22Rv1 (cell line): Measurements from ENCODE around the gene LAMB2.

Experiments used
- H3K27ac ChIP-seq: fragments of 450-650 bp; 2 replicates; pipeline ENCODE4 v1.5.1; 2017
- ZFX ChIP-seq: fragments of 450-650 bp; IDR thresholded peaks from 2 replicates; pipeline ENCODE4 v1.6.1; 2017; ENCODE audit warnings: antibody characterized with exemption, borderline replicate concordance
- TF ChIP-seq, protein P1 (sequence below): fragments of 450-650 bp; IDR thresholded peaks from 2 replicates; pipeline ENCODE4 v1.5.1; 2017; ENCODE audit warnings: mild to moderate bottlenecking

LAMB2 gene

DNA sequence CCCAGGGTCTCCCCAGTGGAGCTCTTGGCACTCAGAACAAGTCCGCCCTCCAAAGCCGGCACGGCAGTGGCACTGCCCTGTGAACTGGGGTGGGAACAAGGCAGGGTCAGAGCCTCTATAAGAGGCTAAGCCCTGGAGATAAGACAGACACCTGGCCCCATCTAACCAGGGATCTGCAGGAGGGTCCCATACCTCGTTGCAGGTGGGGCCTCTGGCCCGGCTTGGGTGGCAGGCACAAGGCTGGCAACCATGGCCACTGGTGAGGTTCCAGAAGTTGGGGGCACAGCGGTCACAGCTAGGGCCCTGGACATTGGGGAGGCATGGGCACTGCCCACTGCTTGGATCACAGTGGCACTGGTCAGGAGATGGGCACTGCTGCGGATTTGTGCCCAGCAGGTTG lies 8.6 kb downstream of the LAMB2 start:
- no peak overlapping the region for H3K27ac ChIP-seq
- TF ChIP-seq, protein P1, sequence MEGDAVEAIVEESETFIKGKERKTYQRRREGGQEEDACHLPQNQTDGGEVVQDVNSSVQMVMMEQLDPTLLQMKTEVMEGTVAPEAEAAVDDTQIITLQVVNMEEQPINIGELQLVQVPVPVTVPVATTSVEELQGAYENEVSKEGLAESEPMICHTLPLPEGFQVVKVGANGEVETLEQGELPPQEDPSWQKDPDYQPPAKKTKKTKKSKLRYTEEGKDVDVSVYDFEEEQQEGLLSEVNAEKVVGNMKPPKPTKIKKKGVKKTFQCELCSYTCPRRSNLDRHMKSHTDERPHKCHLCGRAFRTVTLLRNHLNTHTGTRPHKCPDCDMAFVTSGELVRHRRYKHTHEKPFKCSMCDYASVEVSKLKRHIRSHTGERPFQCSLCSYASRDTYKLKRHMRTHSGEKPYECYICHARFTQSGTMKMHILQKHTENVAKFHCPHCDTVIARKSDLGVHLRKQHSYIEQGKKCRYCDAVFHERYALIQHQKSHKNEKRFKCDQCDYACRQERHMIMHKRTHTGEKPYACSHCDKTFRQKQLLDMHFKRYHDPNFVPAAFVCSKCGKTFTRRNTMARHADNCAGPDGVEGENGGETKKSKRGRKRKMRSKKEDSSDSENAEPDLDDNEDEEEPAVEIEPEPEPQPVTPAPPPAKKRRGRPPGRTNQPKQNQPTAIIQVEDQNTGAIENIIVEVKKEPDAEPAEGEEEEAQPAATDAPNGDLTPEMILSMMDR, result no peak
- no peak for TF ChIP-seq ZFX

DNA sequence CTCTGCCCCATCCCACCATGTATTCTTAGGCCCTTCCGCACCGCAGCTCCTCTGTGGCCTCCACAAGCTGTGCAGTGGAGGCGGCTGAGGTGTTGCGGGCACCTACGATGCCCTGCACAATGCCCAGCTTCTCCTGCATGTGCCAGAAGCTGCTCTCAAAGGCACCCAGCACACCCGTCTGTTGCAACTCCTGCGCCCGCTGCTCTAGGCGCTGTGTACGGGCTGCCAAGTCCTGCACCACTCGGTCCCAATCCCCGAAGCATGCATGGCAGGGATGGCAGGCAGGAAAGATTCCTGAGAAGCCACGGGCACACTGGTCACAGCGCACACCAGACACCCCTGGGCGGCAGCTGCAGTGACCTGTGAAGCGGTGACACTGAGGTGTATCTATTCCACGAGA lies 9.2 kb downstream of the LAMB2 start:
- TF ChIP-seq, protein P1, result no peak
- no peak for TF ChIP-seq ZFX
- H3K27ac ChIP-seq, result no peak overlapping the region

DNA sequence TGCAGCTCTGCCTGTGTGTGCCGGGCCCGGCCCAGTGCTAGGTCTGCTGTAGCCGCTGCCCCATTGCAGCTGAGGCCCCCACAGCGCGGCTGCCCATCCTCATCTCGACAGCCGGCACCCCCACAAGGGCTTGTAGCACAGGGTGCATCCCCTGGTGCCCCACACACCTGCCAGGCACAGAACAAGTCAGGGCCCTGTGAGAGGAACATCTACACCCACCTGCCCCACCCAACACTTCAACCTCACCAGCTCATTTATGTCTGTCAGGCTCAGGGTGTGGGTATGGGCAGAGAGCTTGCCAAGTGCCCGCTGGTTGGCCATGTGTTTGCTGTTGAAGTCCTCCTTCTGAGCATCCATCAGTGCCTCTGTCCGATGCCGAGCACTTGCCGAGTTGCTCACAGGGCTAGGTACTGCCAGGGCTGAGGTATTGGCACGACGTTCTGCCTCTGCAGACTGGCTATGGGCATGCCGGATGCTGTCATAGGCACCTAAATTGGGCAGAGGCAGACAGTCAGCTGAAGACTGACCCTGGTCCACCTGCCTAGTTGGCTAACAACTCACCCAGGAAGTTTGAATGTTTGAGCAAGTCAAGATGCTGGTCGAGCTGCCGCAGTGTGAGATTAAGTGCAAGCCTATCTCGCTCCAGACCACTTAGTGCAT lies 9.8 kb downstream of the LAMB2 start:
- TF ChIP-seq ZFX, result no peak
- TF ChIP-seq, protein P1, result no peak
- no peak overlapping the region for H3K27ac ChIP-seq

DNA sequence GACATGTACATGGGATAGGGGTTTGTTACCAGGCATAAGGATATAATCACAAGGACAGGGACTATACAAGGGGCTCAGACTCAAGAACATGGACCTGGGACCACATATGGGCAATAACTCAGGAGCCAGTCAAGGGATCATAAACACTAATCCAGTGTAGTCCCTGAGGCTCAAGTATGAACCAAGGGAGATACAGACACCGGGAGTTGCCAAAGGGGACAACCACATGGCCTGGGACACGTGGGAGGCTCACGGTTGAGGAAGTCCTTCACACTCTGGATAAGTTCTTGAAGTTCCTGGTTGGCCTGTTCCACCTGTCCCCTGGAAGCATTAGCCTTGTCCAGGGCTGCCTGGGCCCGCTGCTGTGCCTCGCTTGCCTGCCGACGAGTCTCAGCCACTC lies 10.4 kb downstream of the LAMB2 start:
- H3K27ac ChIP-seq, result no peak overlapping the region
- TF ChIP-seq, protein P1, result no peak

DNA sequence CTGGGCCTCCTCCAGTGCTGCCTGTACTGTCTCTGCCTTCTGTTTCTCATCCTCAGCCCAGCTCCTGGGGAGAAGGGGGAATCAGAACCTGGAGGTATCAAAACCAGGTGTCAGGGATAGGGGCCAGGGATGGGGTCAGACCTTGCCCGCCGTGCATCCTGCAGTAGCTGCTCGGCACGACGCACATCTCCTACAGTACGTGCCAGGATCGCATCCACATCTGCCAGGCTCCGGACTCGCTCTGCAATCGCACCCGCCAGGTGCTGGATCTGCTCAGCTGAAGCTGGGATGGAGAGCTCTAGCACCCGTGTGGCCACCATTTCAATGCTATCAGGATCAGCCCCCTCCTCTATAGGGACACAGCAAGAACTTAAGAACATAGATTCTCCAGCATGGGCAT lies 10.8 kb downstream of the LAMB2 start:
- TF ChIP-seq, protein P1, result no peak
- TF ChIP-seq ZFX, result no peak
- H3K27ac ChIP-seq, result peak overlapping the region; percentile 97

DNA sequence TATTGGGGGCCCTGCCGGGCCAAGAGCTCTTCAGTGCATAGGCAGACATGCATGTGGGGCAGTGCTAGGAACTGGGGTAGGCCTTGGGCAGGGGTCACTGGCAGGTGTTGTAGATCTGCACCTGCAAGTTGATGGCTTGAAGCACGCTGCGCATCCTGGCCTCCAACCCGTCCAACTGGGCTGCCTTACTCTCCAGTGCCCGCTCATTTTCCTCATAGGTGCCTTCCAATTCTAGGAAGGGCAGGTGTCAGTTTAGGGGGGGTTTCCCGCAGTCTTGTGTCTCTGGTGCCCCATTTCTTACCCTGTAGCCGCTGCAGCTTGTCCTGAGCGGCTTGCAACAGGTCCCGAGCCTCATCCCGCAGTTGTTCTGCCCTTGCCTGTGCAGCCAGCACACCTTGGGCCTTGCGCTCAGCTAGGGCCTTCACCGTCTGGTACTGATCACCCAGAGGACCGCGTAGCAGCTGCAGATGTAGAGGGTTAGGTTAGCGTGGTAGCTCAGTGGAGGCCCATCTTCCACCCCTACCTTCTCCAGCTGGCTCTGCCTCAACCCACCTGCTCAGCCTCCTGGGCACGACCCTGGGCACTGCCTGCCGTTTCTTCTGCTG lies 11.6 kb downstream of the LAMB2 start:
- H3K27ac ChIP-seq, result peak overlapping the region; percentile 97
- TF ChIP-seq, protein P1, result no peak
- TF ChIP-seq ZFX, result no peak

DNA sequence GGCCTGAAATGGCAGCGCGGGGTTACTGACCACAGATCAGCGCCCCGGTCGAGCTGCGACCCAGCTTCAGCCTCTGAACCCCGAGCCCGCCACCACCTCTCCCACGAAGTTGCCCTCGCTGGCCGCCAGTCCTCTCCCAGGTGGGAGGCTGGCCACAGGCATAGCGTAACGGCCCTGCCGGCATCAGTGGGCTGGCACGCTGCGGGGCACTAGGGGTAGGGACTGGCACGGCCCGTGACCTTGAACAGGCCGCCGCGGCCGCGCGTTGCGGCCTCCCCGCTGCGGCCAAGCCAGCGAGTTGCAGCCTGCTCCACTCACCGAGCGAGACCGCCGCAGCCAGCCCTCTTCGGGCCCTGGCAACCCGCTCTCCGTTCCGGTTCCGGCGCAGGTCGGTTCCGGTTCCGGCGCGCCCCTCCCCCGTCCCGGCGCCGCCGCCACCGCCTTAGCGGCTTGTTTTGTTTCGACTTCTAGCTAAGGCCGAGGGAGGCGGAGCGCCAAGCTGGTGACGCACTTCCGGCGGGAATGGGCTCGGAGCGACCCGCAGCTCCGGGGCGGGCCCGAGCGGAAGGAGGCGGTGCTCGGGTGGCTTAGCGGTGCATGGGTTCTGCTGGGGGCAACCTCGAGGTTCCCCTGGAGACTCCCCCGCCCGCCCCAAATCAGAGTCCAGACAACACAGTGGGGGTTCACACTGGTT lies 12.3 kb downstream of the LAMB2 start, which contains the start of gene USP19:
USP19 (minus strand) TSS at position 386 of the 694 bp plus-strand sequence. CDS start 1,678 bp downstream, outside the sequence.
- H3K27ac ChIP-seq, result peak within 1 kb of the TSS; percentile 97
- TF ChIP-seq ZFX, result no peak
- TF ChIP-seq, protein P1, result no peak
